Parathyroid adenoma (tissue), 2 donors: ENCODE results near the gene LRRC63.

Experiments used
- H2AFZ ChIP-seq: fragments of 300-600 bp; sonication (generic); one replicate; pipeline ENCODE4 v1.7.0; 2017; ENCODE audit warnings: antibody characterized with exemption, mild to moderate bottlenecking
- H3K27ac ChIP-seq: fragments of 300-600 bp; sonication (generic); one replicate; pipeline ENCODE4 v1.7.0; 2017
- H3K27me3 ChIP-seq: fragments of 300-600 bp; sonication (generic); one replicate; pipeline ENCODE4 v1.7.0; 2017; ENCODE audit warnings: low read length; ENCODE audit not compliant: control insufficient read depth, insufficient read depth
- H3K36me3 ChIP-seq: fragments of 300-600 bp; sonication (generic); one replicate; pipeline ENCODE4 v1.7.0; 2017; ENCODE audit warnings: low read length; ENCODE audit not compliant: control insufficient read depth, insufficient read depth
- H3K4me1 ChIP-seq: fragments of 300-600 bp; sonication (generic); one replicate; pipeline ENCODE4 v1.7.0; 2017; ENCODE audit warnings: control low read depth
- H3K4me2 ChIP-seq: fragments of 300-600 bp; sonication (generic); one replicate; pipeline ENCODE4 v1.7.0; 2017; ENCODE audit warnings: low read length
- H3K4me3 ChIP-seq: fragments of 300-600 bp; sonication (generic); one replicate; pipeline ENCODE4 v1.7.0; 2017; ENCODE audit warnings: low read depth, low read length
- H3K79me2 ChIP-seq: fragments of 300-600 bp; sonication (generic); one replicate; pipeline ENCODE4 v1.7.0; 2017; ENCODE audit warnings: control low read depth
- H3K9ac ChIP-seq: fragments of 300-600 bp; sonication (generic); one replicate; pipeline ENCODE4 v1.7.0; 2017; ENCODE audit warnings: mild to moderate bottlenecking
- H3K9me3 ChIP-seq: fragments of 300-600 bp; sonication (generic); one replicate; pipeline ENCODE4 v1.7.0; 2017; ENCODE audit warnings: low read length; ENCODE audit not compliant: control insufficient read depth
- CTCF ChIP-seq: fragments of 300-600 bp; sonication (generic); IDR thresholded peaks from one replicate; pipeline ENCODE4 v1.7.0; 2017; ENCODE audit warnings: antibody characterized with exemption, mild to moderate bottlenecking
- donor health status: primary hyperparathyroidism.

Gene LRRC63

GRCh38 chr13:46315491-46316075, 103.9 kb downstream of the LRRC63 start:
- no peaks in the 10 kb centered on the region for H3K27me3 ChIP-seq
- H3K27ac ChIP-seq: no peak overlapping the region
- TF ChIP-seq CTCF: no peak
- no peak overlapping the region for H3K4me2 ChIP-seq
- H3K9me3 ChIP-seq: no peaks in the 10 kb centered on the region
- no peak overlapping the region for H3K9ac ChIP-seq
- H3K79me2 ChIP-seq: no peaks in the 10 kb centered on the region
- H3K4me1 ChIP-seq: no peaks in the 10 kb centered on the region
- H2AFZ ChIP-seq: peak overlapping the region; percentile 22
- H3K36me3 ChIP-seq: no peaks in the 10 kb centered on the region
- H3K4me3 ChIP-seq: no peak overlapping the region

- Histone ChIP-seq H2AFZ (peak overlapping the region; percentile 7), H3K79me2 (no peaks in the 10 kb centered on the region), H3K36me3 (no peaks in the 10 kb centered on the region), H3K4me3 (no peak overlapping the region), H3K27me3 (no peaks in the 10 kb centered on the region), H3K27ac (peak overlapping the region; percentile 3), H3K4me1 (no peaks in the 10 kb centered on the region), H3K4me2 (no peak overlapping the region), H3K9me3 (no peaks in the 10 kb centered on the region), H3K9ac (no peak overlapping the region)
- TF ChIP-seq CTCF: peak; percentile 52
Measured at GRCh38 chr13:46317120-46317519, 105.4 kb downstream of the LRRC63 start.

GRCh38 chr13:46318986-46319385, 107.3 kb downstream of the LRRC63 start:
- Histone ChIP-seq H3K4me1 (no peaks in the 10 kb centered on the region), H3K36me3 (no peaks in the 10 kb centered on the region), H3K4me2 (no peak overlapping the region), H3K79me2 (no peaks in the 10 kb centered on the region), H3K4me3 (no peak overlapping the region), H3K9me3 (no peaks in the 10 kb centered on the region), H2AFZ (no peak overlapping the region), H3K27me3 (no peaks in the 10 kb centered on the region), H3K9ac (no peak overlapping the region), H3K27ac (no peak overlapping the region)
- no peak for TF ChIP-seq CTCF

GRCh38 chr13:46320406-46320805, 108.7 kb downstream of the LRRC63 start:
- no peaks in the 10 kb centered on the region for H3K36me3 ChIP-seq
- no peak overlapping the region for H3K4me3 ChIP-seq
- H3K27me3 ChIP-seq: no peaks in the 10 kb centered on the region
- no peaks in the 10 kb centered on the region for H3K9me3 ChIP-seq
- H3K4me1 ChIP-seq: no peaks in the 10 kb centered on the region
- TF ChIP-seq CTCF: no peak
- no peak overlapping the region for H3K4me2 ChIP-seq
- no peaks in the 10 kb centered on the region for H3K79me2 ChIP-seq
- H3K9ac ChIP-seq: no peak overlapping the region
- H3K27ac ChIP-seq: no peak overlapping the region
- H2AFZ ChIP-seq: no peak overlapping the region

GRCh38 chr13:46320821-46321220, 109.1 kb downstream of the LRRC63 start:
- Histone ChIP-seq H3K27me3 (no peaks in the 10 kb centered on the region), H3K9ac (no peak overlapping the region), H3K4me3 (no peak overlapping the region), H2AFZ (peak overlapping the region; percentile 30), H3K4me1 (no peaks in the 10 kb centered on the region), H3K36me3 (no peaks in the 10 kb centered on the region), H3K4me2 (no peak overlapping the region), H3K27ac (no peak overlapping the region), H3K9me3 (no peaks in the 10 kb centered on the region), H3K79me2 (no peaks in the 10 kb centered on the region)
- no peak for TF ChIP-seq CTCF
